T-helper 22 cell (primary cell): ENCODE measurements around the gene UBD.
A peak's percentile ranks its signal among the peaks of the same experiment; 100 is the strongest.

Experiments used
- DNase-seq: peaks from one replicate; pipeline ENCODE4 v3.0.0-alpha.2; 2020; ENCODE audit warnings: low read depth

UBD gene

GRCh38 chr6:29559524-29560287 is at the start of gene UBD:
TSS of gene UBD (minus strand) at chr6:29559732. CDS start at chr6:29559701, 31 bp downstream.
- no peak for DNase-seq

GRCh38 chr6:29608131-29608530 is 48.6 kb upstream of the UBD start:
- DNase-seq = no peak

GRCh38 chr6:29603930-29604329 is 44.4 kb upstream of the UBD start:
- DNase-seq = no peak

- no peak for DNase-seq
Measured at GRCh38 chr6:29603456-29603855, 43.9 kb upstream of the UBD start.

- no peak for DNase-seq
Measured at GRCh38 chr6:29602564-29603361, 43.2 kb upstream of the UBD start.

GRCh38 chr6:29598172-29598747 is 38.7 kb upstream of the UBD start:
- DNase-seq = no peak

- no peak for DNase-seq
Measured at GRCh38 chr6:29597184-29597583, 37.7 kb upstream of the UBD start.

GRCh38 chr6:29596381-29596900 is 36.9 kb upstream of the UBD start:
- DNase-seq = no peak

- no peak for DNase-seq
Measured at GRCh38 chr6:29593199-29593855, 33.8 kb upstream of the UBD start.

GRCh38 chr6:29591677-29592076 is 32.1 kb upstream of the UBD start:
- DNase-seq = no peak

- DNase-seq = no peak
Measured at GRCh38 chr6:29590218-29590808, 30.8 kb upstream of the UBD start.

GRCh38 chr6:29589423-29590048 is 30.0 kb upstream of the UBD start:
- peak; percentile 4 for DNase-seq

- no peak for DNase-seq
Measured at GRCh38 chr6:29584821-29585220, 25.3 kb upstream of the UBD start, which contains the start of gene OR2H2. TSS of gene OR2H2 (plus strand) at chr6:29585121. CDS start at chr6:29587945, 2,824 bp downstream.

- no peak for DNase-seq
Measured at GRCh38 chr6:29577544-29577943, 18.0 kb upstream of the UBD start.

- DNase-seq = no peak
Measured at GRCh38 chr6:29576056-29576455, 16.5 kb upstream of the UBD start.

- no peak for DNase-seq
Measured at GRCh38 chr6:29567991-29568390, 8.5 kb upstream of the UBD start.

GRCh38 chr6:29567541-29567940 is 8.0 kb upstream of the UBD start:
- no peak for DNase-seq

- DNase-seq = no peak
Measured at GRCh38 chr6:29566856-29567255, 7.3 kb upstream of the UBD start.

- DNase-seq = no peak
Measured at GRCh38 chr6:29564875-29565274, 5.3 kb upstream of the UBD start.

GRCh38 chr6:29563435-29563965 is 4.0 kb upstream of the UBD start:
- DNase-seq = no peak

- DNase-seq = no peak
Measured at GRCh38 chr6:29561606-29562181, 2.2 kb upstream of the UBD start.
